NCI-H2227 (cell line): ENCODE data around the gene DDB1.
A peak's percentile ranks its signal among the peaks of the same experiment; 100 is the strongest.

Source experiments
- DNase-seq: peaks from one replicate; lab custom pipeline; 2025; ENCODE audit not compliant: unreplicated experiment; lab: John Stamatoyannopoulos, UW

Gene DDB1

DNA sequence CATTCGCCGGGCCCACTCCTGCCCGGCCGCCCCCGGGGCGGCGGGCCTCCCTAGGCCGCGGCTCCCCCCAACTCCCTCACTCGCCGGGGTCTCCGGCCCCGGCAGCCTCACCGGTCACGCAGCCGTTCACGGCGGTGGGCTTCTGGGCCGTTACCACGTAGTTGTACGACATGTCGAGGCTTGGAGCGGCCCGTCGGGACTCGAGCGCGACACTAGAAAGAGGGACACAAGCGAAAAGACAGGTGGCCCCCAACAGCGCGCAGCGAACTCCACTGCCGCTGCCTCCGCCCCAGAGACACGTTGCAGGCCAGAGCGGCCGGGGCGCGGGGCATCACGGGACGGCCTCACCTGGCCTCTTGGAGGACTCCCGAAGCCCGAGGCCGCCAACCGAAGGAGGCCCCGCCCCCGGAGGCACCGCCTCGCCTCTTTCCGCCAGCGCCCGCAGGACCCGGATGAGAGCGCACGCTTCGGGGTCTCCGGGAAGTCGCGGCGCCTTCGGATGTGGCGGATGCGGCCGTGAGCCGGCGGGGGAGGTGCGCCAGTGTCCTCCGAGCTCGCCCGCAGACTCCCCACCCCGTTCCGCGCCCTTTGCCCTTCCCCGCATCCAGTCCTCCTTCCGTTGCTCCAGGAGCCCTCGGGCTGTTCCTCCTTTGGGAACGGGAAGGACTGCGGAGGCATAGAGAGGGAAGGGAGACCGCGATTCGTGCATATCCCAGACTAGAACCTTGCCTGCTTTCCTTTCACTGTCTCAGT, at the start of gene DDB1, which contains the start of gene TKFC:
DDB1 (minus strand) TSS at position 309 of the 753 bp plus-strand sequence; CDS start at position 172, 137 bp downstream.
TKFC (plus strand) TSS at position 432 of the 753 bp plus-strand sequence. CDS start 1,501 bp downstream, outside the sequence.
- DNase-seq: peak; percentile 98

DNA sequence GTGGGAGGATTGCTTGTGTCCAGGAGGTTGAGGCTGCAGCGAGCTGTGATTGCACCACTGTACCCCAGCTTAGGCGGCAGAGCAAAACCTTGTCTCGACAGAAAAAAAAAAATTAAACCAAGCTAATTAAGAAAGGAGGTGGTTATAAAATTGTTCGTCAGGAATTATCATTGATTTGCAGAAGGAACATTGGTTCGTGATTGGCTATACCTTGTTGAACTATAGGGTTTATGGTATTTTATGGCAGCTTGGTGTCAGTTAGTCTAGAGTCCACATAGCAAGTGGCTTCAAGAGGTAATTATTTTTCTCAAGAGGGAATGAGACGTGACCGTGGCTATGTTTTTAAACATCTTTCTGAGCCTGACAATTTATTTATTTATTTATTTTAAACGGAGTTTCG, 48.0 kb upstream of the DDB1 start:
- DNase-seq: no peak

DNA sequence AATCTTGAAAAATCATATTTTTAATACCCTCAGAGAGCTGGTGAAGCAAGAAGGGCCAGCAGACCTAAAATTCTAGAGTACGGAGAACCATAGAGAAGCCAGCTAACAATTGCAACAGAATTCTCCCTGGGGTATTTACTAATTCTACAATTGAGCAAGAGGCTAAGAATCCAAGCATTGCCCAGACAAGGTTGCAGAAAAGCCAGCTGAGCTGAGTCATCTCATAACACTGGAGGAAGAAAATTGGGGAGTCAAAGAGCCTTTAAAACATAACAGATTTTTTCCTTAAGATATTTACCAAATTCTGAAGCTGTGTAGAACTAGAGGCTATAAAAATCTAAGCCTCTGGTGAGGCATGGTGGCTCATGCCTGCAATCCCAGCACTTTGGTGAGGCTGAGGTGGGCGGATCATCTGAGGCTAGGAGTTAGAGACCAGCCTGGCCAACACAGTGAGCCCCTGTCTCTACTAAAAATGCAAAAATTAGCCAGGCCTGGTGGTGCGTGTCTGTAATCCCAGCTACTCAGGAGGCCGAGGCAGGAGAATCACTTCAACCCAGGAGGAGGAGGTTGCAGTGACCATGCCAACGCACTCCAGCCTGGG, 45.9 kb upstream of the DDB1 start:
- DNase-seq: no peak

DNA sequence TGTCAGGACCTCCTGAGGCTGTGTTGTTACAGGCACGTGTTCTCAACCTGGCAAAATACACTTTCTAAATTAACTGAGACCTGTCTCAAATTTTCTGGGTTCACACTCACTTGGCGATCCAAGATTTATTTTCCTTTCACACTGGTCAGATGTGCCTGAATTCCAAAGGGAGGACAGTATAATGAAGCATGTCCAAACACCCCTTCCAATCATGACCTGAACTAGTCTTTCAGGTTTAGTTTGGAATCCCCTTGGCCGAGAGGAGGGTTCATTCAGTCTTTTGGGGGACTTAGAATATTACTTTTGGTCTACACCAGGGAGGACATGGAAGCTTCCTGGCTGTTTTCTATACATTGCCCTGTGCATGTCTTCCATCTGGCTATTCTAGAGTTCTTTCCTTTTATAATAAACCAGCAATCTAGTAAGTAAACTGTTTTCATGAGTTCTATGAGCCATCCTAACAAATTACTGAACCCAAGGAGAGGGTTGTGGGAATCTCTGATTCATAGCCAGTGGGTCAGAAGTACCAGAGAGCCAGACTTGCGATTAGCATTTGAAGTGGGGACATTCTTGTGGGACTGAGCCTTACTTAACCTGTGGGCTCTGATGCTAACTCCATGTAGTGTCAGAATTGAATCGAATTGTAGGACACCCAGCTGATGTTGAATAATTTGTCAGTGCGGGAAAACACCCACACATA, 44.7 kb upstream of the DDB1 start:
- no peak for DNase-seq

DNA sequence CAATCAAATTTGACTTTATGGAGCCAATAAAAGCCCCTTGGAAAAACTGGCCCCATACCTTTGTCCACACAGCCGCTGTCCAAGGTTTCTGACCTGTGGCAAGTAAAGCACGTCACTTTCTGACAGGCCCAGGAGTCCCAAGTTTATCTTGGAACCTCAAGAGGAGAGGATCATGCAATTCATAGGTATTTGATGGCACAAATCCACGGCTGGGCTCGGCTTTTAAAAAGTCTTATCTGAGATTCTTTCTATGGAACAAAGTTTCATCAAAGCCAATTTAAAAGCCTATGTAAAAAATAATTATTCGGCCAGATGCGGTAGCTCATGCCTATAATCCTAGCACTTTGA, 42.8 kb upstream of the DDB1 start:
- no peak for DNase-seq

DNA sequence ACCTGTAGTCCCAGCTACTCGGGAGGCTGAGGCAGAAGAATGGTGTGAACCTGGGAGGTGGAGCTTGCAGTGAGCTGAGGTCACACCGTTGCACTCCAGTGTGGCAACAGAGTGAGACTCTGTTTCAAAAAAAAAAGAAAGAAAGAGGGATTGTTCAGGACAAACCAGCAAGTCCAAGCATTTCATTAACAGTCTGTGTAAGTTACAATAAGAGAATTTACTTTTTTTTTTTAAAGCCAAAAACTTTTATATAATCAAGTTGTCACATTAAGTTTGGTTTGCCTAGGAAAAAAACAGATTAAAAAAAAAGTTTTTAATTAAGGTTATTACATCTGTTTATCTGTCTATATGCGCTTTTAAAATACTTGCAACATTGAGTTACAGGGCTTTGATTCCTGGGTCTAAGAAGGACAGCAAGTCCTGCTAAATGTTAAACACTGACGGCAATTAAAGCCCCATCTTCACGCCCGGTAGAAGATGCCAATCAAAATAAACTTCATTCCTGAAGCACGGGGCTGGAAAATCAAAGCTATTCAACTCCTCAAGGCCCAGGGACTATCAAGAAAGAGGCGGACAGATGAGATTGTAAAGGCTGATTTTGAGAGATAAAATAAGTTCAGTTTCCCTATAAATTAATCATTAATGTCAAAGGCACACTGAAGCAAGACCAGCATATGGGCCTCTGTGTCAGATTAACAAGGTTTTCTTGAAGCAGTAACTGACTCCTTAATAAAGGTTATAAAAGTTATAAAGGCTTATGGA, 39.9 kb upstream of the DDB1 start:
- DNase-seq: no peak

DNA sequence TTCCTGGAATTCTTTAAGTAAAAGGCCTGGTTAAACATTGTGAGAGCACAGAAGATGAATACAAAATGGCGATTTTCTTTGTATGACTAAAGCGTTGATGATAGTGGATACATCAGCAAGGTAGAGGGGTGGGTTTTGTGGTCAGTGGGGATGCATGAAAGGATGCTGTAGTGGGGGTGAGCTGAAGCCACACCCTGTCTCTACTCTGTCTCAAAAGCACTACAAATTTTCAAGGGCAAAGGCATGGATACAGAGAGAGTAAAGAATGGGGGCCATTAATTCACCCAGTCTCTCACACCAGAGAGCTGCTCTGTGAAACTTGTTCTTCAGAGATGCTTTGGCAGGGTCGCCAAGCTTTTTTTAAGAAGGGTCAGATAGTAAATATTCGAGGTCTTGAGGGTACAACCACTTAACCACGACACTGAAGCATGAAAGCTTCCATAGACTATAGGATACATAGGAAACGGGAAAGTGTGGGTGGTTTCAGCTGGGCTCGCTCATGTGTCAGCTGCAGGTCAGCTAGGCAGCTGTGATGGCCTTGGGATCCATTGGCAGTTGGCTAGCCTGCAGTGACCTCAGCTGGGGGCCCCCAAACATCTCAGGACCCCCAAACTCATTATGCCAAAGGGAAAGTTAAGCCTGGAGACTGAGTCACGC, 37.6 kb upstream of the DDB1 start:
- DNase-seq: no peak

DNA sequence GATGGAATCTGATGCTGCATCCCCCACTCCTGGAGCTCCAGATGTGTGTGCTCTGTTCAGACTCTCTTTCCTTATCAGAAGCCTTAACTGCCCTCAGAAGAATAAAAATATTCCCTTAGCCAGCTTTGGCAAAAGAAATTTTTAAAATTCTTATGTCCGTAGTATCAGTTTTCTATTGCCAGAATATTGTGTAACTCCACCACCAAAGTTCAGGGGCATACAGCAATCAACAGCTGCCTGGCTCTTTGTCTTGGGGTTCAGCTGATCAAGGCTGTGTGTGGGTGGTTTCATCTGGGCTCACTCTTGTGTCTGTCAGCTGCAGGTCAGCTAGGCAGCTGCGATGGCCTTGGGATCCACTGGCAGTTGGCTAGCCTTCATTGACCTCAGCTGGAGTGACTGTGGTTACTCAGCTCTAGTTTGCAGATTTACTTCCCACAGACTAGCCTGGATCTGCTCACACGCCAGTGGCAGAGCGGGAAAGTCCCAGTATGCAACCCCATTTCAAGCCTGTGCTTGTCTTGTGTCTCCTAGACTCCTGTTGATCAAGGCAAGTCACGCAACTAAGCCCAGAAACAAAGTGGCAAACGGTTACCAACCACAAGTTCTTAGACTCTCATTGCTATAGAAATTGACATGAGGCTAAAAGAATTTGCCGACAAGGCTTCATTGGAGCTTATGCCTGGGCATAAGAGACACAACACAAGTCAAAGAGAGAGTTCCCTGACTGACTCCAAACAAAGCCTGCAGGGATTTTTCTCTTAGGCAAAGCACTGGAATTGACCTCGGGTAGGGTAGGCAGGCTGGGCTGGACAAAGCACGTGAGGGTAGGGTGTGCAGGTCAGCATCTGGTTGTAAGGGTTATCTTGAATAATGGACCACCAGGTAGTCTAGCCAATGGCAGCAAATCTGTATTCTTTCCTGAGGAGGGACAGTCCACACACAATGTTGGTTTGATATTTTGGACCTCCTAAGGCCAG, 36.8 kb upstream of the DDB1 start:
- no peak for DNase-seq

DNA sequence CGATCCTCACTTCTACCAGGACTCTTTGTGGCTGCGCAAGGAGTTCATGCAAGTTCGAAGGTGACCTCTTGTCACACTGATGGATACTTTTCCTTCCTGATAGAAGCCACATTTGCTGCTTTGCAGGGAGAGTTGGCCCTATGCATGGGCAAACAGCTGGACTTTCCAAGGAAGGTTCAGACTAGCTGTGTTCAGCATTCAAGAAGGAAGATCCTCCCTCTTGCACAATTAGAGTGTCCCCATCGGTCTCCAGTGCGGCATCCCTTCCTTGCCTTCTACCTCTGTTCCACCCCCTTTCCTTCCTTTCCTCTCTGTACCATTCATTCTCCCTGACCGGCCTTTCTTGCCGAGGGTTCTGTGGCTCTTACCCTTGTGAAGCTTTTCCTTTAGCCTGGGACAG, 35.7 kb upstream of the DDB1 start:
- no peak for DNase-seq

DNA sequence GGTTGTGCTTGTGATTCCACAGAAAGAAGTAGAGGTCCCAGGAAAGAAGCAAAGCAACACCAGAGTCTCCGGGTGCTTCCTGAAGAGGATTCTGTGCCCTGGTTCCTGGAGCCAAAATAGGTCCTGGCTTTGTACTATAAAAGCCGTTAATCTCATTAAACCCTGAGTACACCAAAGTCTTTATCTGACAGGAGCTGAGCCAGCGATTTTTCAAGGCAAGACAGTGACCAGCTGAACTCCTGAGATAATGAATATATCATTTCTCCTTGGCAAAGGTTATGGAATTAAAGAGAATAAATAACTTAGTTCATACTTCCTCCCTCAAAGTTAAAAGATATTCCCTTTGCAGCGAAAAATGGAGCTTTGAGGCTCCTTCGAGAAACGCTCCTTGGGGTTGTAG, 34.5 kb upstream of the DDB1 start:
- no peak for DNase-seq

DNA sequence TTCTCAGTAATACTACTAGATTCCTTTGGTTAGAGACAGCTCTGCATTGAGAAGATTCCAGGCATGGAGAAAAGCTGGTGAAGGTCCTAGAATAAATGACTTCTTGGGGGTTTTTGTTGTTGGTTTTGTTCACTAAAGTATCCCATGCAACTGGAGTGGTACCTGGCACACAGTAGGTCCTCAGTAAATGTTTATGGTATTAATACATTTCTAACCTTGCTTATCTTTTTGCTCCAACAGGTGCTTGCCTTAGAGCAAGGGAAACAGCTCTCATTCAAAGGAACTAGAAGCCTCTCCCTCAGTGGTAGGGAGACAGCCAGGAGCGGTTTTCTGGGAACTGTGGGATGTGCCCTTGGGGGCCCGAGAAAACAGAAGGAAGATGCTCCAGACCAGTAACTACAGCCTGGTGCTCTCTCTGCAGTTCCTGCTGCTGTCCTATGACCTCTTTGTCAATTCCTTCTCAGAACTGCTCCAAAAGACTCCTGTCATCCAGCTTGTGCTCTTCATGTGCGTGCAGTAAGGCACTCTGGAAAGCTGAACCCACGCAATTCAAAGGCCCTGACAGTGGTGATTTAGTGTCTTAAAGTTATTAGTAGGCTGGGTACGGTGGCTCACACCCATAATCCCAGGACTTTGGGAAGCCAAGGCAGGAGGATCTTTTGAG, 31.2 kb upstream of the DDB1 start:
- no peak for DNase-seq

DNA sequence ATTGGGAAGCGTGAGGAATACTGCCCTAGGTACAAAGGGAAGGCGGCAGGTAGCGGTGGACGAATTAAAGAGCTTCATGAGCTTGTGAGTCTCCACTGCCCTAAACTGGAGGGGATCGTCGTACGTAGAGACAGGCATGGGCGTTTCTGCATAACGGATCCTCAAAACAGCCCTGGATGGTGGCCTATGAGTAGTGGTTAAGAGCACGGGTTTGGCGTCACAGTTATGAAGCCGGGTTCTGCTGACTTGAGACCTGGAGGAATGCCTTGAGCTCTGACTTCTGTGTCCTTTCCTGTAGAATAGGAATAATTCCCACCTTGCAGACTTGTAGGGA, 29.6 kb upstream of the DDB1 start:
- peak; percentile 61 for DNase-seq

DNA sequence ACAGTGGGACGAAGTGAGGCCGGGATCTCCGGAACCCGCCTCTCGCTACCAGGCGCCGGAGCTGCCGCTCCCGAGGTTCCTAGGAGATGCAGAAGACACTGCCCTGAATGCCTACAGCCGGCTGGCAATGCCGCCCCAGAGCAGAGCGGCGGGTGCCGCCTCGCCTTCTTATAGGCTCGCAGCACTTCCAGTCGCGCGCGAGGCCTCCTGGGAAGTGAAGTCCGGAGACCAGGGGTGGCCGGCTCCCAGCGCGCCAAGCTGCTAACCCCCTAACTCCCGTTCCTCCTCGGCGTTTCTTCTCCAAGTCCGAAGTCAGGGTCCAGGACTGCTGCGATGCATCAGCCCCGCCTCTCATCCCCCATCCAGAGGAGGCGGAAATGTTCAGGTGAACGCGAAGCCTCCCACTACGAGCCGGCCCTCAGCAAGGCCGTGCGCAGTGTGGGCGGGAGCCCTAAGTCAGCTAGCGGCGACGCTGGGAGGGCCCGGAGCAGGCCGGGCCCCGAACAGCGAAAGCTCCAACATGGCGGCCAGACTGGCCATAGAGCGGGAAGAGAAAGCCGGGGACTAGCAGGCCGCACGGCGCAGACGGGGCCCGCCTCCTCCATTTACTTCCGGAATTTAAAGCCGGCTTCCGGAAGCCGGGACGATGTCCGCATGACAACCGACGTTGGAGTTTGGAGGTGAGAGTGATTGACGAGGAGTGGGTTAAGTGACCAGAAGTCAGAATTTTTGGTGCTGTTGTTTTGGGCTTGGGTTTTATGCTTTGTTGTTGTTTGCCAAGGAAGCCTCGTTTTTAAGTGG, 29.0 kb upstream of the DDB1 start, which contains the start of the genes CYB561A3 and TMEM138:
CYB561A3 (minus strand) TSS at position 142 of the 801 bp plus-strand sequence. CDS start 5,169 bp downstream, outside the sequence.
TMEM138 (plus strand) TSS at position 634 of the 801 bp plus-strand sequence. CDS start 2,017 bp downstream, outside the sequence.
- DNase-seq: peak; percentile 97

DNA sequence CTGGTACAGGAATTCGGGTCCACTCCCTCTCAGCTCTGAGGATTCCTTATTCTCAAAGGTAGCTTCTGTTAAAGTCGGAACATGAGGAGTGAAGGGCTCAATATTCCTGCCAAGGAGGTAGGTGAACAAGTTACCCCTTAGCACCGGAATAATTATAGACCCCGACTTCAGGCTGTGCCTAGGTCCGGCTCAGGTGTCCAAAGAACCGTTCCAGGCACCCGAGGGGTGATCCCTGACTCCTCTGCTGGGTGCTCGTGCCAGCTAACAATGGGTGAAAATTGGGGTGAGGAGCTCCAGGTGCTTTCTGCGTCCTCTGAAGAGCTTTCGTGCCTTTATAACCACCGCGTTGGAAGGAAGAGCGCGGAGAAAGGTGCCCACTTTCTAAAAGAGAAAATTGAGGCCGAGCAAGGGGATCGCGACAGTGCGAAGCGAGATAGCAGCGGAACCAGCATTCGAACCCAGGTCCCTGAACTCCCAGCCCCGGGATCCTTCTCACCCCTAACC, 28.4 kb upstream of the DDB1 start:
- no peak for DNase-seq

DNA sequence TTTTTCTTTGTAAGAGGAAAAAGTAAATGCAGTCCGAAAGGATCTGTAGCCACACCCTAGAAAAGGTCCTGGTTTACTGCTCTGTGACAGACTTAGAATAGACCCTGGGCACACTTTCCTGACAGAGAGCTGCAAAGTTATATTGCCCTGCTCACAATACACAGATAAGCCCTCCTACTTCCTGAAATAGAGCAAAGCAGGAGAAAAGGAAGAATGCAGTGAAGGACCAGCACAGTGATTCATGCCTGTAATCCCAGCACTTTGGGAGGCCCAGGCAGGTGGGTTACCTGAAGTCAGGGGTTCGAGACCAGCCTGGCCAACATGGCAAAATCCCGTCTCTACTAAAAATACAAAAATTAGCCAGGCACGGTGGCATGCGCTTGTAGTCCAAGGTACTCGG, 26.6 kb upstream of the DDB1 start:
- DNase-seq: no peak

DNA sequence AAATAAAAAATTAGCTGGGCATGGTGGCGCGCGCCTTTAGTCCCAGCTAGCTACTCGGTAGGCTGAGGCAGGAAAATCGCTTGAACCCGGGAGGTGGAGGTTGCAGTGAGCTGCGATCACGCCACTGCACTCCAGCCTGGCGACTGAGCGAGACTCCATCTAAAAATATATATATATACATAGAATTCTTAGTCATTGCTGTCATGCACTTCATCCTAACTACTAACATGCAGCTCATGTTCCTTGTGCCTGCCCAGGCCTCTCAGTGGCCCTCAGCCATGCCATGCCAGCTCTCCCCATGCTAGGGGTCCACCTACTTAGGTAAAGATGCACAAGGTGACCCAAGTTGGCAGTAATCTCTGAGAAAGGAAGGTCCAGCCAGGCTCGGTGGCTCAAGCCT, 25.7 kb upstream of the DDB1 start:
- DNase-seq: no peak

DNA sequence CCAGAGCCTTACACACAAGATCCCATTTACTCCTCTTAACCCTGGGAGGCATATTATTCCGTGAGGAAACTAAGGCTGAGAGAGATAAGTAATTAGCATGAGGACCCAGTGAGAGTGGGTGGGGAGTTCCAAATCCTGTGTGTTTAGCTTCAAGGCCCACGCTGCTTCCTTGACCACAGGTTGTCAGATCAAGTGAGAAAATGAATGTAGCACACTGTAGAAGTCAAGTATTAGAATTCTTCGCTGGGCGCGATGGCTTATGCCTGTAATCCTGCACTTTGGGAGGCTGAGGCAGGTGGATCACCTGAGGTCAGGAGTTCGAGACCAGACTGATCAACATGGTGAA, 25.0 kb upstream of the DDB1 start:
- DNase-seq: no peak

DNA sequence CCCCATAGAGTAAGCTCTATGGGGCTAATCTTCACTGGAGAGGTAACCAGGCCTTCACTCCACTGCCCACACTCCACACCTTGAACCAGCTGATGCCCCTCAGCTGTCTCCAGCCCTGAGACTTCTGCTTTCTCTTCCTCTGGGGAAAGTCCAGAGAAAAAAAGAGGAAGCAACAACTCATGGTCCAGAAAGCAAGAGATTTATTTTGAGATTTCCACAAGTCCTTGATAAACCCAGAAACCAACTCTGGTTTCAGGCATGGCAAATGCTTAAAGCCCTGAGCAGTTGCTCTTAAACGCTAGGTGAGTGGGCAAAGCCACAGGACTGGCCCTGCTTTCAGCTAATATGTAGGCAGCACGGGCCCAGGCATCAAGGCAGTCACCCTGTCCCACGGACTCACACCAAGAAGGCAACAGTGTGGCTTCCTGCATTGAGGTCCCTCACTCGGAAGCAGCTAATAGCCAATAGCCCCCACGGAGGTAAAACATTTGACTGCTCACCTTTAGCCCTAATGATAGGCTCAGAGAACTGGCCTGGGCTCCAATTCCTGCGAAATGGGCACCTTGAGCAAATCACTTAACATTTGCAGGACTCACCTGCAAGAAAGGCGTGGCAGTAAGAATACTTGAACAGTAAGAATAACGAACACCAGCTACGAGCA, 24.5 kb upstream of the DDB1 start:
- no peak for DNase-seq
